ENCODE data around the gene MS4A8. TPM values are rescaled to one million over a fixed set of nuclear protein-coding genes. Genes with fewer than 3 reads are reported as not detected.

Gene MS4A8
- total and polyA plus RNA-seq, 10 of the 15 experiments (the other 5 are each of a cell fraction or from before 2014, with no cell fraction given), result 0.04 TPM; not detected in 9

DNA sequence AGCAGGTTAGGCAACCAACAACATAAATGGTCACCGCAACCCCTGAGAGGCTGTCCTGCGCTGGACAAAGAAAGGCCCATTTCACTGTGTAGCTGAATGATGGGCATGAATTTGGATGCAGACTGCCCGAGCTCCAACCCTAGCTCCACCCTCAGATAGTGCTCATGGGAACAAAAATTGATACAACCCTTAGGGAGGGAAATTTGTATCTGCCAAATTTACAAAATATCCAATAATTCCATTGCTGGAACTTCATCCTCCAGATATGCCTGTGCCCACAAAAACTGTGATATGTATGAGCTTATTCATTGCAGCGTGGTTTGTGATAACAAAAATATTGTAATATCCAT lies 2.0 kb downstream of the MS4A8 start:
- no peaks in the 10 kb centered on the region for H3K27me3 ChIP-seq (replicated peaks in 1 of 2; ENCODE audit: control insufficient read depth in 2 of 2, insufficient read depth in 2 of 2, low read length in 1 of 2)
- H3K9ac ChIP-seq (ENCODE audit: control insufficient read depth, insufficient read depth, low read length), result no peak overlapping the region
- ChIA-PET CTCF (interaction anchor here (0.9 to 5.6 kb wide), 17 partner anchors 10 to 198 kb away, joined by 3 to 84 read pairs (median 4); partner anchors contain the start of gene MS4A15), POLR2A (interaction anchor here (1.6 kb wide), 1 partner anchor 62 kb away, joined by 6 read pairs; no protein-coding TSS in a partner anchor), RAD21 (ENCODE audit: unreplicated experiment) (interaction anchor here (2.1 to 2.9 kb wide), 4 partner anchors 55 to 186 kb away, joined by 6 to 21 read pairs (median 8); partner anchors contain the start of gene MS4A15), SMC1A (ENCODE audit: uncharacterized antibody, unreplicated experiment) (interaction anchor here (0.6 to 5.0 kb wide), 15 partner anchors 13 to 338 kb away, joined by 3 to 45 read pairs (median 4); partner anchors contain the start of gene MS4A15)
- DNase-seq (ENCODE audit: low read depth, low spot score), result no peak
- no peaks in the 10 kb centered on the region for H3K9me3 ChIP-seq (replicated peaks; ENCODE audit: control insufficient read depth, insufficient read depth, low read length)
- H4K20me1 ChIP-seq (ENCODE audit: control insufficient read depth, insufficient read depth), result no peaks in the 10 kb centered on the region
- intact Hi-C loops (cut with micrococcal nuclease; ENCODE audit: unreplicated experiment), result loop anchor here (1.0 to 5.0 kb wide), 3 partner anchors 62 to 196 kb away; no protein-coding TSS in a partner anchor
- in situ Hi-C loops (cut with MboI), result no loop called here
- FAIRE-seq, result peak; percentile 75
- 36% methylated on average over 4 of the region's 4 CpGs for WGBS (ENCODE audit: insufficient coverage, insufficient replicate concordance, low lambda C conversion rate, missing lambda C conversion rate)
- H3K36me3 ChIP-seq (ENCODE audit: control insufficient read depth in 2 of 2, insufficient read depth in 2 of 2, low read length in 1 of 2), result no peaks in the 10 kb centered on the region
- TF ChIP-seq LARP7 (IDR thresholded peaks at IDR 0.05) (no peak), MEF2B (IDR thresholded peaks at IDR 0.05; ENCODE audit: partially characterized antibody, poor library complexity, severe bottlenecking) (no peak), BRCA1 (IDR thresholded peaks at IDR 0.05; ENCODE audit: low read depth, low read length) (no peak)
- no peak overlapping the region for H2AFZ ChIP-seq (ENCODE audit: control insufficient read depth, low read depth, low read length)
- no peak overlapping the region for H3K4me3 ChIP-seq
- no peak overlapping the region for H3K4me2 ChIP-seq (ENCODE audit: control insufficient read depth, insufficient read depth)
- BruUV-seq (replicated peaks), result no TSS peak
- H3K4me1 ChIP-seq (ENCODE audit: control insufficient read depth, insufficient read depth, low read length), result no peaks in the 10 kb centered on the region
- ATAC-seq, result no peak
- no peak overlapping the region for H3K27ac ChIP-seq (ENCODE audit: control insufficient read depth, insufficient read depth)
- no peaks in the 10 kb centered on the region for H3K79me2 ChIP-seq (ENCODE audit: control insufficient read depth, insufficient read depth, low read length)

DNA sequence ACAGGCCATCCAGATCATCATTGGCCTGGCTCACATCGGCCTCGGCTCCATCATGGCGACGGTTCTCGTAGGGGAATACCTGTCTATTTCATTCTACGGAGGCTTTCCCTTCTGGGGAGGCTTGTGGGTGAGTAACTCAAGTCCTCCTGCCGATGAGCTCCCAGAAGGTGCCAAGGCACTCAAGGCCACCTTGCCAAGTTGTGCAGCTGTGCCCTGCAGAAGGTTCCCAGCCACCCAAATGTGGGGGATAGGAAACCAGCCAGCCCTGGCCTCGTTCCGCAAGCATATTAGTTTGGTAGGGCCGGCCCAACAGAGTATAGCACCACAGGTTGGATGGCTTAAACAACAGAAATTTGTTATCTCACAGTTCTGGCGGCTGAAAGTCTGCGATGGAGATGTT lies 4.0 kb downstream of the MS4A8 start:
- no peaks in the 10 kb centered on the region for H3K27me3 ChIP-seq (replicated peaks in 1 of 2; ENCODE audit: control insufficient read depth in 2 of 2, insufficient read depth in 2 of 2, low read length in 1 of 2)
- no peaks in the 10 kb centered on the region for H3K36me3 ChIP-seq (ENCODE audit: control insufficient read depth in 2 of 2, insufficient read depth in 2 of 2, low read length in 1 of 2)
- no peak for TF ChIP-seq ZBTB40 (IDR thresholded peaks at IDR 0.05; ENCODE audit: borderline replicate concordance)
- no peak overlapping the region for H3K9ac ChIP-seq (ENCODE audit: control insufficient read depth, insufficient read depth, low read length)
- no TSS peak for BruUV-seq (replicated peaks)
- H3K9me3 ChIP-seq (replicated peaks; ENCODE audit: control insufficient read depth, insufficient read depth, low read length), result no peaks in the 10 kb centered on the region
- in situ Hi-C loops (cut with MboI) (no loop called here), intact Hi-C loops (cut with micrococcal nuclease; ENCODE audit: unreplicated experiment) (loop anchor here (5.0 kb wide), 1 partner anchor 194 kb away; no protein-coding TSS in a partner anchor)
- 72% methylated on average over 12 of the region's 12 CpGs for WGBS (ENCODE audit: insufficient coverage, insufficient replicate concordance, low lambda C conversion rate, missing lambda C conversion rate)
- H3K4me3 ChIP-seq, result no peak overlapping the region
- ATAC-seq, result no peak
- ChIA-PET POLR2A (no interaction called here), RAD21 (ENCODE audit: unreplicated experiment) (no interaction called here), CTCF (interaction anchor here (0.7 to 1.5 kb wide), 2 partner anchors 19 to 53 kb away, joined by 3 read pairs; partner anchors contain the start of gene MS4A15), SMC1A (ENCODE audit: uncharacterized antibody, unreplicated experiment) (interaction anchor here (1.7 to 5.0 kb wide), 2 partner anchors 46 to 59 kb away, joined by 5 to 45 read pairs; no protein-coding TSS in a partner anchor)
- no peaks in the 10 kb centered on the region for H3K79me2 ChIP-seq (ENCODE audit: control insufficient read depth, insufficient read depth, low read length)
- H3K4me2 ChIP-seq (ENCODE audit: control insufficient read depth, insufficient read depth), result no peak overlapping the region
- H2AFZ ChIP-seq (ENCODE audit: control insufficient read depth, low read depth, low read length), result no peak overlapping the region
- no peak overlapping the region for H3K27ac ChIP-seq (ENCODE audit: control insufficient read depth, insufficient read depth)
- no peak for DNase-seq (ENCODE audit: low read depth, low spot score)
- H4K20me1 ChIP-seq (ENCODE audit: control insufficient read depth, insufficient read depth), result no peaks in the 10 kb centered on the region
- H3K4me1 ChIP-seq (ENCODE audit: control insufficient read depth, insufficient read depth, low read length), result no peaks in the 10 kb centered on the region
- no peak for FAIRE-seq

Data from GM12878 (cell line).